Memory B cell (primary cell): ENCODE results near the gene PTPRN2.

Source experiments
- ATAC-seq: fragments of 150-1000 bp; cut with Tn5 transposase; 2 replicates; pipeline ENCODE4 v1.10.0; 2021; ENCODE audit warnings: low read depth, mild to moderate bottlenecking, moderate library complexity
- DNase-seq, 2 donors: peaks; one replicate each; pipeline ENCODE4 v3.0.0; 2022; ENCODE audit warnings: low spot score in 2 of 2
- H3K27ac Mint-ChIP-seq: one replicate; pipeline ENCODE4 v1.8.0; 2022; ENCODE audit warnings: mild to moderate bottlenecking, moderate library complexity, mixed read lengths
- H3K27me3 Mint-ChIP-seq: one replicate; pipeline ENCODE4 v1.8.0; 2022; ENCODE audit warnings: mixed read lengths
- H3K36me3 Mint-ChIP-seq: one replicate; pipeline ENCODE4 v1.8.0; 2022; ENCODE audit warnings: mild to moderate bottlenecking, mixed read lengths
- H3K4me1 Mint-ChIP-seq: one replicate; pipeline ENCODE4 v1.8.0; 2022; ENCODE audit warnings: mixed read lengths
- H3K4me3 Mint-ChIP-seq: one replicate; pipeline ENCODE4 v1.8.0; 2022; ENCODE audit warnings: mild to moderate bottlenecking, moderate library complexity, mixed read lengths
- H3K9me3 Mint-ChIP-seq: one replicate; pipeline ENCODE4 v1.8.0; 2022; ENCODE audit warnings: mixed read lengths

PTPRN2 gene

DNA sequence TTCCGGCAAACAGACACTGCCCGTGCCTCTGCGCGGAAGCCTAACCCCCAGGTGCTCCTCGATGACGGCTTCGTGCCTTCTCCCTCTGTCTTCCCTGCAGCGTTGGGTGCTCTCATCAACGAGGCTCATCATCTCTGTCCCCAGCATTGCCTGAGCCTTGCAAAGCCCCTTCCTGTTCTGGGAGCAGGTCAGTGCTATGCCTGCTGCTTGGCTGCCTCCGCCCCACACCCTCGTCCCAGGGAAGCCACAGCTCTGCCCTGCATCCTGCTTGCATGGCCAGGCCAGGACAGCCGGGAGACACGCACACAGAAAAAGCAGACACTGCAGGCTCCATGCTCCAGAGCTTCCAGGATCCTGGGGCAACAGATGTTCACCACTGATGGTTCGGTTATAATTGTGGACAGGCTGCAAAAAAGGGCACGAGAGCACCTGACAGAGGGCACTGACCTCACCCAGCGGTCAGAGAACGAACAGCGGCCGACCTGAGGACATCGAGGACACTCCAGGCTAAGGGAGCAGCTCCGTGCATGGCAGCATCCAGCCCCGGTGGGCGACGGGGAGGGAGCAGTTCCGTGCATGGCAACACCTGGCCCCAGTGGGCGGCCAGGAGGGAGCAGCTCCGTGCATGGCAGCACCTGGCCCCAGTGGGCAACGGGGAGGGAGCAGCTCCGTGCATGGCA, 265.5 kb downstream of the PTPRN2 start:
- Mint-ChIP-seq H3K4me3 (no peak overlapping the region), H3K9me3 (peaks cover 15% of the 10 kb centered on the region), H3K27ac (no peak overlapping the region), H3K36me3 (no peaks in the 10 kb centered on the region), H3K4me1 (peaks cover 3% of the 10 kb centered on the region), H3K27me3 (peaks cover 10% of the 10 kb centered on the region)
- ATAC-seq = no peak
- no peak for DNase-seq

DNA sequence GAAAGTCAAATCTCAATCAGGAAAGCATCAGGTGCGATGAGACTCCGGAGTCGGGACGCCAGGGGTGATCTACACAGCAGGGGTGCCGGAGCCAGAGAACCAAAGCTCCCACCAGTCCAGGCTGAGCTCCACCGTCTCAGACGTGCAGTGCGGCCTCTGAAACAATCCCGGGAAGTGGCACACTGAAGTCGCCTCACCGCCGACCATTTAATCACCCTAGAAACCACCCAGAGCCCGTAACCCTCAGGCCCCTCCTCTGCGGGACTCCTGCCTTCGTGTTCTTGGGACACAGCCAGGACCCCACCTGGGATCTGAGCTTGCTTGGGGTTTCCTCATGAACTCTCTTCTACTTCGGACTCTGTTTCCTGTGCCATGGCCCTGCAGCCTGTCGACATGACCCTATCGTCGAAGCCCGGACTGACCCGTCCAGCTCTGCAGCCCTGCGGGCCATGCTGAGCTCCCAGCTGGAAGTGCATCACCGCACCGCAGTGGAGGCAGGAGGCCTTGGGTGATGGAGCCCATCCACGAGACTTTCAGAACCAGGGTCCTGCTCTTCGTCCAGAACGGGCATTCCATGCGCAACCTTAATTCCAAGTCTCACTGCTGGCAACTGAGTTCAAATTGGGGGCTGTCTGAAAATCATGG, 266.4 kb downstream of the PTPRN2 start:
- ATAC-seq = no peak
- no peak overlapping the region for H3K27ac Mint-ChIP-seq
- H3K4me1 Mint-ChIP-seq = no peaks in the 10 kb centered on the region
- H3K4me3 Mint-ChIP-seq = no peak overlapping the region
- DNase-seq = no peak
- peaks cover 10% of the 10 kb centered on the region for H3K27me3 Mint-ChIP-seq
- no peaks in the 10 kb centered on the region for H3K36me3 Mint-ChIP-seq
- H3K9me3 Mint-ChIP-seq = peaks cover 8% of the 10 kb centered on the region

DNA sequence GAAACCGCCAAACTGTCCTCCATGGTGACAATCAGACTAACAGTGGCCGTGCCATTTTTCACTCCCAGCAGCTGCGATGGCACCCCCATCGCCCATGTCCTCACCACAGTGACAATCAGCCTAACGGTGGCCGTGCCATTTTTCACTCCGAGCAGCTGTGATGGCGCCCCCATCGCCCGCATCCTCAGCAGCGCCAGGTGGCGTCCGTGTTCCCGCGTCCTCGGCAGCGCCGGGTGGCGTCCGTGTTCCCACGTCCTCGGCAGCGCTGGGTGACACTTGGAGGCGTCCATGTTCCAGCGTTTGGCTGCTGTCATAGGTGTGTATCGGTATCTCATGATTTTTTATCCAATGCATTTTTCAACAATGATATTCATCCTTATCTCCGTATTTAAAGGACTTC, 267.3 kb downstream of the PTPRN2 start:
- H3K4me3 Mint-ChIP-seq = no peak overlapping the region
- no peak for ATAC-seq
- DNase-seq = no peak

DNA sequence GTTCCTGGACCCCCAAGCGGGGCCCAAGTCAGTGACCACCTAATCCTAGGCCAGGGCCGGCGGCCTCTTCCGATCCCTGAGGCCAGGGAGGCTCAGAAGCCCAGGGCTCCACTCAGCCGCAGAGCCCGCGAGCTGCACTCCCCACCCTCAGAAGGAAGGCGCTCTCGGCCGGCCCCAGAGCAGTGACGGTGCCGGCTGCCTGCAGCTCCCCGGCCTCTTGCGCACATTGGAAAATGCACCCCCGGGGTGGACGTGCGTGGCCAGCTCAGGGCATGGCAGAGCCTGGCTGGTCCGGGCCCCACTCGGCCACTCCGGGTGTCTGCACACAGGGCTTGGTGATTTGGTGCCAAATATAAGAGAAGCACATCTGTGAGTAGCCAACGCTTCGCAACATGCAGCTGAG, 269.1 kb downstream of the PTPRN2 start:
- DNase-seq (no peak), ATAC-seq (no peak)
- no peak overlapping the region for H3K27ac Mint-ChIP-seq
- peaks cover 8% of the 10 kb centered on the region for H3K9me3 Mint-ChIP-seq
- no peaks in the 10 kb centered on the region for H3K4me1 Mint-ChIP-seq
- H3K27me3 Mint-ChIP-seq = peaks cover 5% of the 10 kb centered on the region
- H3K36me3 Mint-ChIP-seq = no peaks in the 10 kb centered on the region
- H3K4me3 Mint-ChIP-seq = no peak overlapping the region

More for the DNA sequence above, 267.3 kb downstream of the PTPRN2 start:
- Mint-ChIP-seq H3K27me3 (peaks cover 10% of the 10 kb centered on the region), H3K4me1 (no peaks in the 10 kb centered on the region), H3K36me3 (no peaks in the 10 kb centered on the region), H3K27ac (no peak overlapping the region), H3K9me3 (peaks cover 8% of the 10 kb centered on the region)

DNA sequence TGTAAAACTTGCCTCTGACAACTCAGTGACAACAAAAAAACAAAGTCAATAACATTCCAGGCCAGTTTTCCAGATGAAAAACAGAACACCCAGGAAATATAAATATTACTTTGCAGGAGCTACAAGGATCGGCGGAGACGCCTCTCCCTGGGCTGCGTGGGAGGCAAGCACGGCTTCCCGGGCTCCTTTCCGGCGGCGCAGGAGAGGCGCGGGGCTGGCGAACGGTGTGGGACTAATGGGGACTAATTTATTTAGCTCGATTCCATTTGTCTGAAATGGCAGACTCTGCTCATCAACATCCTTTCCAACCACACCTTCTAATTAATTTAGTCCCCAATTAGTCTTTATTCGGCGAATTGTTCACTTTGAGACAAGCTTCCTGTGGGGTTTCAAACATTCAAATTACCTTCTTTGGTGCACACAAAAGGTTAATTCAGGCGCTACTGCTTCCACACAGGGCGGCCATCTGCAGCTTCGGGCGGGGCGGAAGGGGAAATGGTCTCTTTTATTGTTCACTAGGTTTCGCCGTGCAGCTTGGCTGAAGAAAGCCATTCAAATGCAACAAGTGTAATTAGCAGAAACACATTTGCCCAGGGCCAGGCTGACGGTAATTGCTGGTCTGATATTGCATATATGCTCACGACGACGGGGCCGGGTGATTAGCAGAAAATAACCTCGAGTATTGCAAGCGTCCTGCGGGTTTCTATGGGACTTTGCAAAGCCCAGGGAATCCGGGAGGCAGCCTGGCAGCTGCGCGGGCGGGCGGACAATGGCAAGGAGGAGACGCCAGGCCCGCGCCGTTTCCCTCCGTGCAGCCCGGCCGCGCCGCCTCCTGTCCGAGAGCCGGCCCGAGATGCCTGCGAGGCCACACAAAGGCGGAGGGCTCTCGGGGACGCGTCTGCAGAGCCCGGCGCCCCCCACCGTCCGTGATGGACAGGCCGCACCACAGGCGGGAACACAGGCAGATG, 270.1 kb downstream of the PTPRN2 start:
- Mint-ChIP-seq H3K27ac (no peak overlapping the region), H3K36me3 (no peaks in the 10 kb centered on the region), H3K9me3 (peaks cover 8% of the 10 kb centered on the region), H3K4me1 (no peaks in the 10 kb centered on the region), H3K27me3 (peaks cover 5% of the 10 kb centered on the region), H3K4me3 (no peak overlapping the region)
- no peak for ATAC-seq
- DNase-seq = no peak

DNA sequence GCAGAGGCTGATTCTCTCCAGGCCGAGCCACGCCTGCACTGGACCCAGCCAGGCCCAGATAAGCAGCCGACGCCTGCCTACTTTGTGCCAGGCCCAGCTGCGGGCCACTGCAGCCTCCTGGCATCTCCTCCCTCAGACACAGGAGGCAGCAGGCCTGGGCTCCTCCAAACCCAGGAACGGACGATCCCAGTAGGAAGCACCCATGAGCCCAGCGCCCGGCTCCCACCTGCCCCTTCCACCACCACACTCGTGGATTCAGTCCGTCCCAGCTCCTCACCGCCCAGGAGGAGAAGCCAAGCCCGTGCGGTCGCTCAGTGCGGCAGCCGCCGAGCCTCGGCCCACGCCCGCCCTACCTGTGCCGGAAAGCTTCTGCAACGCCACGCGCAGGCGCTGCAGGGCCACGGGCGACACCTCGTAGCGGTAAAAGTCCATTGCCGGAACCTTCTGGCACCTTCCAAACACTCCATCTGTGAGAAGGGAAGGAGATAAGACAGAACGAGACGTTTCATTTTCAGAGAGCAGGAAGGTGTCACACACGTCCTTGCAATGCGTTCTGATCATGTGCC, 271.1 kb downstream of the PTPRN2 start:
- H3K4me3 Mint-ChIP-seq = no peak overlapping the region
- no peaks in the 10 kb centered on the region for H3K4me1 Mint-ChIP-seq
- peaks cover 8% of the 10 kb centered on the region for H3K9me3 Mint-ChIP-seq
- no peak overlapping the region for H3K27ac Mint-ChIP-seq
- DNase-seq (no peak), ATAC-seq (no peak)
- H3K36me3 Mint-ChIP-seq = no peaks in the 10 kb centered on the region
- H3K27me3 Mint-ChIP-seq = peaks cover 5% of the 10 kb centered on the region

DNA sequence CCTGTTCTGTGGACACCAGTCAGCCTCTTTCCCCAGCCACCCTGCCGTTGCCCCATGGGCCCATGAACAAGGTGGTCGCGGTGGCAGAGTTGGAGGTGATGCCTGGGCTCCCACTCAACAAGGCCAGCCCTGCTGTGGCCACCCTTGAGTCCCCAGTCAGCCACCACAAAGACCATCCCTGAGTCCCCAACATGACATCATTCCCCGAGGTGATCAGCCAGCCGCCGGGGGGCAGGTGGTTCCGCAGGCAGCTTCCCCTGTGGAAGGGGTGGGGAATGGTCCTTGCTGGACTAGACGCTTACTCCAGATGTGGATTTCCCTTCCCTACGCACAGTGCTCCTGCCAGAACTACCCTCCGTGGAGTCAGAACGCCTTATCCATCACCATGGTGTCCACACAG, 271.7 kb downstream of the PTPRN2 start:
- H3K4me1 Mint-ChIP-seq = no peaks in the 10 kb centered on the region
- no peak for ATAC-seq
- H3K9me3 Mint-ChIP-seq = peaks cover 8% of the 10 kb centered on the region
- H3K4me3 Mint-ChIP-seq = no peak overlapping the region
- no peak overlapping the region for H3K27ac Mint-ChIP-seq
- no peak for DNase-seq
- peaks cover 5% of the 10 kb centered on the region for H3K27me3 Mint-ChIP-seq
- H3K36me3 Mint-ChIP-seq = no peaks in the 10 kb centered on the region

DNA sequence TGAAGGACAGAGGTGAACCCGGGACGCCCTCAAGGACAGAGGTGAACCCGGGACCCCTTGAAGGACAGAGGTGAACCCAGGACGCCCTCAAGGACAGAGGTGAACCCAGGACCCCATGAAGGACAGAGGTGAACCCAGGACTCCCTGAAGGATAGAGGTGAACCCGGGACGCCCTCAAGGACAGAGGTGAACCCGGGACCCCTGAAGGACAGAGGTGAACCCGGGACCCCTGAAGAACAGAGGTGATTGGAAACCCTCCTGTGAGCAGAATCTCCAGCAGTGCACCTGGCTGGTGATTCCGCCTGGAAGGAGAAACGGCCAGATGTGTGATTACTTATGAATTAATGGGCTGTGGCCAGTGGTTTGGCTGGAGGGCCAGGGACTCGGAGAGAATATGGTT, 272.3 kb downstream of the PTPRN2 start:
- DNase-seq = no peak
- Mint-ChIP-seq H3K4me3 (no peak overlapping the region), H3K27ac (no peak overlapping the region), H3K27me3 (peaks cover 5% of the 10 kb centered on the region), H3K9me3 (peaks cover 8% of the 10 kb centered on the region), H3K36me3 (no peaks in the 10 kb centered on the region), H3K4me1 (no peaks in the 10 kb centered on the region)
- no peak for ATAC-seq

DNA sequence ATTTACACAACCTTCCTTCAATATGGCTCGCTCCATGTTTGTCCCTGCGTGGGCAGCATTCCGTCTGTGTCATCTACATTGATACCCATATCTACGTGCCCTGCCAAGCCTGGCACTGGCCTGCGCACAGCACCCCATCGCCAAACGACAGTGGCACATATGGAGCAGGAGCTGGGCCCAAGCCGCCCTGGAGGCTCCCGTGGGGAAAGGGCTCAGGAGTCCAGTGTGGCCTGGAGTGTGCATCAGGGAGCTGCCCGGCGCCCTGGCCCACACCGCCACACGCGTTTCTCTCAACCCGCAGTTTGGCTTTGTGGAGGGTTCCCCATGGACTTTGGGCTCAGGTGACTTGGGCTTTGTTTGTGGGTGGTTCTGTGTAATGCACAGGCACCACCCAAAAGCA, 273.2 kb downstream of the PTPRN2 start:
- H3K36me3 Mint-ChIP-seq = no peaks in the 10 kb centered on the region
- peaks cover 1% of the 10 kb centered on the region for H3K27me3 Mint-ChIP-seq
- no peak for ATAC-seq
- no peak overlapping the region for H3K4me3 Mint-ChIP-seq
- H3K9me3 Mint-ChIP-seq = peaks cover 2% of the 10 kb centered on the region
- no peak for DNase-seq
- no peak overlapping the region for H3K27ac Mint-ChIP-seq
- H3K4me1 Mint-ChIP-seq = no peaks in the 10 kb centered on the region

DNA sequence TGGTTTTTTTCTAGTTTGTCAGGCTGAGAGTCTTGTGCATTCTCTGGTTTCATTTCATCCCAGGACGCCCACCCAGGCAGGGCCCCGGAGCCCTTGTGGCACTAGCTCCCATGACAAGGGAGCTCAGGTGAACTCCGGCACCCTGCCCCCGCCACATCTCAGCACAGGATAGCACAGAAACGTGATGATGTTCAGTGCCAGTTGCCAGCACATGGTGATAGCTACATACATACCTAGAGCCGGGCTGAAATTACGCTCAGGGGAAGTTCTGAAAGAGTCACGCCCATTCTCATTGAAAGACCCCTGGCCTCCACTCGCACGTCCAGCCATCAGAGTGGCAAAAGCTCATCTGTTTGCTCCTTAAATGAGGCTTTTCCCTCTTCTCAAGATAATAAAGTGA, 273.7 kb downstream of the PTPRN2 start:
- ATAC-seq = no peak
- no peaks in the 10 kb centered on the region for H3K27me3 Mint-ChIP-seq
- no peak overlapping the region for H3K4me3 Mint-ChIP-seq
- H3K27ac Mint-ChIP-seq = no peak overlapping the region
- H3K36me3 Mint-ChIP-seq = no peaks in the 10 kb centered on the region
- no peak for DNase-seq
- no peaks in the 10 kb centered on the region for H3K9me3 Mint-ChIP-seq
- H3K4me1 Mint-ChIP-seq = no peaks in the 10 kb centered on the region

DNA sequence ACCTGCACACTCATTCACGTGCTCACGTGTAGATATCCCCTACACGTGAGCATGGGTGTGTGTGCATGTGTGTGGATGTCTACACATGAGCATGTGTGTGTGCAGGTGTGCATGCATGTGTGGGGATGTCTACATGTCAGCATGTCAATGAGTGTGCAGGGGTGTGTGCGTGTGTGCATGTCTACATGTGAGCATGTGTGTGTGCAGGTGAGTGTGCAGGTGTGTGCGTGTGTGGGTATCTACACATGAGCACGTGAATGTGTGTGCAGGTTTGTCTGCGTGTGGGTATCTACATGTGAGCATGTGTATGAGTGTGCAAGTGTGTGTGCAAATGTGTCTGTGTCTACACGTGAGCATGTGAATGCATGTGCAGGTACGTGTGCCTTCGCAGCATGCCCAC, 274.8 kb downstream of the PTPRN2 start:
- H3K4me3 Mint-ChIP-seq = no peak overlapping the region
- no peak overlapping the region for H3K27ac Mint-ChIP-seq
- no peak for ATAC-seq
- H3K27me3 Mint-ChIP-seq = no peaks in the 10 kb centered on the region
- H3K36me3 Mint-ChIP-seq = no peaks in the 10 kb centered on the region
- no peak for DNase-seq
- peaks cover 2% of the 10 kb centered on the region for H3K9me3 Mint-ChIP-seq
- no peaks in the 10 kb centered on the region for H3K4me1 Mint-ChIP-seq

DNA sequence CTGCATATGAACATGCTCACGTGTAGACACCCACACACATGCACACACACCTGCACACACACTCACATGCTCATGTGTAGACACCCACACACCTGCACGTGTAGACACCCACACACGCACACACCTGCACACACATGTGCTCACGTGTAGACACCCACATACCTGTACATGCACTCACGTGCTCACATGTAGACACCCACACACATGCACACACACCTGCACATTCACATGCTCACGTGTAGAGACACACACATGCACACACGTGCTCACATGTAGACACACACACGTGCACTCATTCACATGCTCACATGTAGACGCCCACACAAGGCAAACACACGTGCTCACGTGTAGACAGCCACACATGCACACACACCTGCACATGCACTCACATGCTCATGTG, 275.8 kb downstream of the PTPRN2 start:
- Mint-ChIP-seq H3K27me3 (no peaks in the 10 kb centered on the region), H3K4me1 (no peaks in the 10 kb centered on the region), H3K36me3 (no peaks in the 10 kb centered on the region), H3K27ac (no peak overlapping the region), H3K9me3 (peaks cover 2% of the 10 kb centered on the region), H3K4me3 (no peak overlapping the region)
- ATAC-seq (no peak), DNase-seq (no peak)

DNA sequence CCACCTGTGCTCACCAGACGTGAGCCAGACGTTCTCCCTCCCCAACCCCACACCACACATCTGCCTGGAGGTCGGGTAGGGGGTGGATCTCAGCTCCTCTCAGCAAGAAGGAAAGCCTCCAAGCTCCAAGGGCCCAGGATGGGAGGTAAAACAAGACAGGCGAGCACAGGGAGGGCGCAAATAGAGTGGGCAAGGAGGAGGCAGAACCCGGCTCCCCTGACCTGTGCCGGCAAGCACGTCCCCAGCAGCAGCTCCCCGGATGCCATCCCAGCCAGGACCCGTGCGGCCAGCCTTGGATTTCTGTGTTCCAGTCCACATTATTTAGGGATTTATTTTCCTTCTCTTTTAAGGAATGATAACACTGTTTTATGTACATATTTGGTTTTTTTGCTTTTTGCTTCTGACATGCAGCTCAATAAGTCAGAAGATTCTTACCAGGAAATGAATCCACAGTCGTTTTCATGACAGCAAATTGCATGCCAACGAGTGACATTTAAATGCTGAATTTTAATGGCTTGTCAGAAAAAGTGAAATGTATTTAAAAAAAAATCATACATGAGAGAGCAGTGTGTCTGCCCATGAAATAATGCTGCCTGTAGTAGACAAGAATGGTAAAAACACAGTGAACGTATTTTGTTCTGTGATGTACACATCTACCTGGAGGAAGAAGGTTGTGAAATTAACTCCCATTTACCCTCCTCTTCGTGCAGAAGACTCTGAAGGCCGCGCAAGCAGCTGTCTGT, 276.5 kb downstream of the PTPRN2 start:
- no peak overlapping the region for H3K27ac Mint-ChIP-seq
- DNase-seq = no peak
- H3K4me1 Mint-ChIP-seq = no peaks in the 10 kb centered on the region
- H3K9me3 Mint-ChIP-seq = peaks cover 2% of the 10 kb centered on the region
- no peaks in the 10 kb centered on the region for H3K27me3 Mint-ChIP-seq
- no peaks in the 10 kb centered on the region for H3K36me3 Mint-ChIP-seq
- ATAC-seq = no peak
- H3K4me3 Mint-ChIP-seq = no peak overlapping the region
